ENCODE results near the gene CBX3. TPM values are rescaled to one million over a fixed set of nuclear protein-coding genes. Genes with fewer than 3 reads are reported as not detected.
A peak's percentile ranks its signal among the peaks of the same experiment; 100 is the strongest.

The CBX3 gene
- total RNA-seq, 2 experiments from 2014 or later = 173 to 300 TPM

DNA sequence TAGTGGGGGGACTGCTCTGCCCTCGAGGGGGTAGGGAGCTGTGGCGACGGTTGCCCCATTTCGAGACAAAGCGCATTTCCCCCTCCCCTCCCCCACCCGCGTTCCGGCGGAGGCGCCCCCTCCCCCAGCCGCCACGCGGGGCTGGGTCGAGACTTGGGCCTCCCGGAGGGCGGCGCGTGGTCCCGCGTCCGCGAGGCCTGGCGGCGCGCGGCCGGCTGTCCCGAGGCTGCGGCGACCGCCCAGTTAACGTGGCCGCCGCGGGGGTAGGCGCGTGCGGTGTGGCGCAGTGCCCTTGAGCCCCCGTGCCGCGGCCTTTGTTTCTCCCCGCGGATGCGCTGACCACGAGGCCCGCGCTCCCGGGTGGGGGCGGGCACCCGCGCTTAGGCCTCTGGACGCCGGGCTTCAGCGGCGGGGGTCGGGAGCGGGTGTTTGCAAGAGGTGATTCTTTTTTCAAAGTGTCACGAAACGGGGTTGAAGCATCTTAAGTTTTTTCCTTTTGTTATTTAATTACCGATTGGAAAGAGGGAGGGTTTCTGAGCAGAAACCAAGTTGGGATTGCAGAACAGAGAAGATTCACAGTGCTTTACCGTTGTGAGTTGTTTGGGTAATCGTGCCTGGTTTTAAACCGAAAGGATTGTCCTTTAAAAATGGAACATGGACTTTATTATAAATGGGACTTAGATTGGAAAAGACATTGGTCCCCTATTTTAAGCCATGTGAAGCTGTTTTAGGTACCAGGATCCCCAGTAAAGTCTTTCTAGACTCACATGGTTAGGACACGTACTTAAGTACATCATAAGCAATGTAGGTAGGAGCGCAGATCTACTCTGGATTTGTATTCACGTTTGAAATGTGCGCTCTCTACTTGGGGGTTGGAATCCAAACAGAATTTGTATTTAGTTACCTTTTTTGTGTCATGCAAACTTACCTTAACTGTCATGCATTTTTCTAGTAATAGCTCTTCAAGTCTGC lies 760 bp downstream of the CBX3 start:
- intact Hi-C loops (cut with DNase I, micrococcal nuclease) = loop anchor here (2.0 to 5.0 kb wide), 4 partner anchors 162 to 1630 kb away; partner anchors contain the start of genes PALS2 (in 1 of the 2) and TAX1BP1 (in 1 of the 2)
- DNase-seq = peak; percentile 74
- Mint-ChIP-seq H3K27ac (peak overlapping the region; percentile 93), H3K4me1 (peaks cover 34% of the 10 kb centered on the region), H3K27me3 (no peaks in the 10 kb centered on the region), H3K9me3 (ENCODE audit: low read depth) (no peaks in the 10 kb centered on the region), H3K4me3 (peak overlapping the region; percentile 100), H3K36me3 (ENCODE audit: low read depth) (peaks cover 81% of the 10 kb centered on the region)
- POLR2A ChIA-PET = interaction anchor here (0.7 to 3.2 kb wide), 7 partner anchors 11 to 91 kb away, joined by 4 to 19 read pairs (median 6); partner anchors contain the start of genes NFE2L3 and SNX10
- ATAC-seq = no peak
- CTCF ChIA-PET = interaction anchor here (0.7 to 1.6 kb wide), 6 partner anchors 50 to 309 kb away, joined by 3 to 6 read pairs (median 3); partner anchors contain the start of gene NFE2L3

DNA sequence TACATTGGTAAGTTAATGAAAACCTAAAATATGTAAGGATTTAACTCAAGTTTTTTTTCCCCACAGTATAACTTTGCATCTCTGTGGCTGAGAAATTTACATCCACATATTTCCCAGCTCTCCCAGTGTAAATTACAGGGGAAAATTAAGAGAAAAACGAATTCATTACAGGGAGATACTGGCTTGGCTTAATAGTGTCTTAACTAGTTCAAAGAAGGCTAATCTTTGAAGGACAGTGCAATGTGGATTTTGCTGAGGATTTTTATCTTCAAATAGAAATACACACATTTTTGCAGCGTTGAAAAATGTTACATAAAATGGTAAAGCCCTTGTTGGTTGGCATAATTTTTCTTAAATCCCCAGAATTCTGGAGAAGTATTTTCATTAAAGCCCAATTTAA lies 1.5 kb downstream of the CBX3 start:
- no peak for ATAC-seq

DNA sequence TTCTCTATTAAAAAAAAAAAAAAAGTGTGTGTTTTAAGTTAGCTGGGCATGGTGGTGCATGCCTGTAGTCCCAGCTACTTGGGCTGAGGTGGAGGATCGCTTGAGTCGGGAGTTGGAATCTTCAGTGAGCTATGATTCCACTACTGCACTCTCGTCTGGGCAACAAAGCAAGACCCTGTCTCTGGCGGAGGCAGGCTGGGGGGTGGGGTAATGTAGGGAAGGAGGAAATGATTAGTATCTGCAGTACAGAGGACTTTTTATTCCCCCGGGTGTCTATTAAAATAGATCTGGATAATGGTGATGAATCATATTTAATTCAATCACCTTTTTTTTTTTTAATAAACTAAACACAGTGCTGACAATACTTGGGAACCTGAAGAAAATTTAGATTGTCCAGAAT lies 6.5 kb downstream of the CBX3 start:
- Mint-ChIP-seq H3K9me3 (ENCODE audit: low read depth) (no peaks in the 10 kb centered on the region), H3K4me1 (peaks cover 53% of the 10 kb centered on the region), H3K27ac (peak overlapping the region; percentile 65), H3K4me3 (no peak overlapping the region), H3K36me3 (ENCODE audit: low read depth) (peaks cover 81% of the 10 kb centered on the region), H3K27me3 (no peaks in the 10 kb centered on the region)
- no peak for DNase-seq
- intact Hi-C loops (cut with DNase I, micrococcal nuclease) = no loop called here
- ChIA-PET POLR2A (interaction anchor here (0.6 to 1.1 kb wide), 5 partner anchors 8 to 206 kb away, joined by 3 to 4 read pairs (median 3); no protein-coding TSS in a partner anchor), CTCF (interaction anchor here (0.6 to 1.5 kb wide), 4 partner anchors 10 to 124 kb away, joined by 3 to 6 read pairs (median 3); no protein-coding TSS in a partner anchor)
- no peak for ATAC-seq

More for the DNA sequence above, 1.5 kb downstream of the CBX3 start:
- H3K36me3 Mint-ChIP-seq (ENCODE audit: low read depth) = peaks cover 79% of the 10 kb centered on the region
- intact Hi-C loops (cut with DNase I, micrococcal nuclease) = loop anchor here (2.0 to 5.0 kb wide), 4 partner anchors 162 to 1631 kb away; partner anchors contain the start of genes PALS2 (in 1 of the 2) and TAX1BP1 (in 1 of the 2)
- ChIA-PET CTCF (interaction anchor here (0.8 to 1.2 kb wide), 3 partner anchors 162 to 310 kb away, joined by 3 to 6 read pairs (median 3); no protein-coding TSS in a partner anchor), POLR2A (interaction anchor here (0.7 to 3.2 kb wide), 4 partner anchors 11 to 91 kb away, joined by 4 to 19 read pairs (median 6); partner anchors contain the start of gene SNX10)
- H3K9me3 Mint-ChIP-seq (ENCODE audit: low read depth) = no peaks in the 10 kb centered on the region
- H3K4me3 Mint-ChIP-seq = peak overlapping the region; percentile 74
- H3K27me3 Mint-ChIP-seq = no peaks in the 10 kb centered on the region
- peak overlapping the region; percentile 93 for H3K27ac Mint-ChIP-seq
- peaks cover 38% of the 10 kb centered on the region for H3K4me1 Mint-ChIP-seq
- DNase-seq = no peak

DNA sequence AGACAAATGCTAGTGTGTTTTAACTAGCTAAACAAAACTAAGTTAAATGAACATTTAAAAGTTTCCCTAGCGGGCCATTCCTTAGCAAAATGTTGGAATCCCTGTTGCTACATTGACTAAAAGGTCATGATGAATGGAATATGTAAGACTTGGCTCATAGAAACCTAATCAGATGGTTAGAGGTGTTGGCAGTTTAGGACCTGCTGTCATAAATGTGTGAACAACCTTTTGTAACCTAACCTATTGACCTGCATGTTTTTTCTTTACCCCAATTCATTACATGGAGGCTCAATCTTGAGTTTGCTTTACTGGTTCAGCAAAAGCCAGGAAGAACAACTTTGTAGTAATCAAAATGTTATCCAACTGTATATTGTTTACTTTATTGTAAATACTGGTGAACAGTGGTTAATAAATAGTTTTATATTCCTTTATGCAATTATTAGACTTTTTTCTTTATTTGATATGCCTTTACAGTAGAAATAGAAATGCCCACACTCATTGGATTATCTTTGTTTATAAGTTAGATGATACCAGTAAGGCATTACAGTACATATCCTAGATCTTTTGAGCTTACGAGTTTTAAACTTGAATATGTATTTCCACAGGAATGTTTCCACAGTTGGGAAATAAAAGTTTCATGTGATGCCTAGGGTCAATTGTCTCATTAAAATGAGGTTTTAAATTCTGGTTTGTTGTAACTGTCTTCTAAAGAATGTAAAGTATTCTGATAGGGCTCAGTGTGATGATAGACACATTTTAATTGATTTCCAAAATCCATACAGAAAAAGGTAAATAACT lies 11.6 kb downstream of the CBX3 start:
- H3K4me1 Mint-ChIP-seq = peaks cover 22% of the 10 kb centered on the region

DNA sequence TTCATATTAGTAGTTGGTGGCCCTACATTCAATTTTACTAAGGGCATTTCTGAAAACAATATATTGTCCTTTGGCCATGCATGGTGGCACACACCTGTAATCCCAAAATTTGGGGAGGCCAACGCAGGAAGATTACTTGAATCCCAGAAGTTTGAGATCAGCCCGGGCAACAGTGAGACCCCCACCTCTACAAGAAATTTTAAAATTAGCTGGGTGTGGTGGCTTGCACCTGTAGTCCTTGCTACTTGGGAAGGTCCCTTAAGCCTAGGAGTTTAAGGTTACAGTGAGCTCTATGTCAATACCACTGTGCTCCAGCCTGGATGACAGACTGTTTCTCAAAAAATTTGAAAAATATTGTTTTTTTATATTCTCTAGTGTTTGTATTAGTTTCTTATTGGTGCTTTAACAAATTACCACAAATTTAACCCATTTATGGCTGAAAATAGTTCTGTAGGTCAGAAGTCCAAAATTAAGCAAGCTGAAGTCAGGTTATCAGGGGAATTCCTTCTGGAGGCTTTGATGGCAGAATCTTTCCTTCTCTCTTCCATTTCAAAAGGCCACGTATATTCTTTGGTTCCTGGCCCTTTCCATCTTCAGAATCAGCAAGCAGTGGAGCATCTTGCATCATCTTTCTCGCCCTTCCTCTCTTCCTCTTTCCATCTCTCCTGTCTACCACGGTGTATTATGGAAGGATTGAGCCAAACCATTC lies 12.4 kb downstream of the CBX3 start:
- peaks cover 39% of the 10 kb centered on the region for H3K36me3 Mint-ChIP-seq (ENCODE audit: low read depth)
- intact Hi-C loops (cut with DNase I, micrococcal nuclease) = no loop called here
- ATAC-seq (no peak), DNase-seq (no peak)
- no peaks in the 10 kb centered on the region for H3K9me3 Mint-ChIP-seq (ENCODE audit: low read depth)
- CTCF ChIA-PET = interaction anchor here (1.0 to 1.3 kb wide), 3 partner anchors 9 to 151 kb away, joined by 3 read pairs; no protein-coding TSS in a partner anchor
- no peak overlapping the region for H3K4me3 Mint-ChIP-seq
- POLR2A ChIA-PET = interaction anchor here (0.6 to 1.2 kb wide), 3 partner anchors 9 to 54 kb away, joined by 4 to 8 read pairs (median 5); no protein-coding TSS in a partner anchor
- H3K4me1 Mint-ChIP-seq = peaks cover 21% of the 10 kb centered on the region
- H3K27ac Mint-ChIP-seq = peak overlapping the region; percentile 78
- no peaks in the 10 kb centered on the region for H3K27me3 Mint-ChIP-seq

More for the DNA sequence above, 11.6 kb downstream of the CBX3 start:
- intact Hi-C loops (cut with DNase I, micrococcal nuclease) = no loop called here
- DNase-seq = no peak
- Mint-ChIP-seq H3K4me3 (no peak overlapping the region), H3K36me3 (ENCODE audit: low read depth) (peaks cover 43% of the 10 kb centered on the region), H3K27me3 (no peaks in the 10 kb centered on the region), H3K9me3 (ENCODE audit: low read depth) (no peaks in the 10 kb centered on the region), H3K27ac (no peak overlapping the region)
- CTCF ChIA-PET = interaction anchor here (0.7 kb wide), 1 partner anchor 424 kb away, joined by 3 read pairs; no protein-coding TSS in a partner anchor
- POLR2A ChIA-PET = interaction anchor here (1.2 kb wide), 1 partner anchor 8 kb away, joined by 4 read pairs; no protein-coding TSS in a partner anchor
- no peak for ATAC-seq

DNA sequence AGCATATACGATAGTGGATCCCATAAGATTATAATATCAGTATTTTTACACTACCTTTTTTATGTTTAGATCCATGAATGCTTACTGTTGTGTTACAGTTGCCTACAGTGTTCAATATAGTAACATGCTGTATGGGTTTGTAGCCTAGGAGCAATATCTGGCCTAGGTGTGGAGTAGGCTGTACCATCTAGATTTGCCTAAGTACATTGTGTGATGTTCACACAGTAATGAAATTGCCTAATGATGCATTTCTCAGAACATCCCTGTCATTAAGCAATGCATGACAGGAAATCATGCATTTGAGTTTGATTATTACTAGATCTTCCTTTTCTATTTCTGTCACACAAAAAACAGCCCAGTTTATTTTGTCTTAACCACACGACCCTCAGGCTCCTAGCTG lies 14.5 kb downstream of the CBX3 start:
- Mint-ChIP-seq H3K27ac (no peak overlapping the region), H3K36me3 (ENCODE audit: low read depth) (peaks cover 26% of the 10 kb centered on the region), H3K27me3 (no peaks in the 10 kb centered on the region), H3K4me3 (no peak overlapping the region), H3K9me3 (ENCODE audit: low read depth) (no peaks in the 10 kb centered on the region), H3K4me1 (peaks cover 13% of the 10 kb centered on the region)
- ChIA-PET CTCF (interaction anchor here (0.6 to 1.1 kb wide), 2 partner anchors 12 to 25 kb away, joined by 3 read pairs; no protein-coding TSS in a partner anchor), POLR2A (no interaction called here)
- DNase-seq = no peak
- ATAC-seq = peak; percentile 77
- intact Hi-C loops (cut with DNase I, micrococcal nuclease) = no loop called here

DNA sequence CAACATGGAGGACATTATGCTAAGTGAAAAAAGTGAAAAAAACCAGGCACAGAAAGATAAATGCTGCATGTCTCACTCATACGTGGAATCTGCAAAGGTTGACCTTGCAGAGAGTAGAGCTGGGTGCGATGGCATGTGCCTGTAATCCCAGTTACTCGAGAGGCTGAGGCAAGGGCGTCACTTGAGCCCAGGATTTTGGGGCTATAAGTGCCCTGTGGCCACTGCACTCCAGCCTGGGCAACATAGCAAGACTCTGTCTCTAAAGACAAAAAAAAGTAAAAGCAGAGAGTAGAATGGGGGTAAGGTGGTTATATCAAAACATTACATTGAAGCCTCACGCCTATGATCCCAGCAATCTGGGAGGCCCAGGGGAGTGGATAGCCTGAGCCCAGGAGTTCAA lies 22.8 kb downstream of the CBX3 start:
- no peak overlapping the region for H3K4me3 Mint-ChIP-seq
- intact Hi-C loops (cut with DNase I, micrococcal nuclease) = no loop called here
- no peaks in the 10 kb centered on the region for H3K4me1 Mint-ChIP-seq
- H3K36me3 Mint-ChIP-seq (ENCODE audit: low read depth) = no peaks in the 10 kb centered on the region
- no peak overlapping the region for H3K27ac Mint-ChIP-seq
- ChIA-PET CTCF (no interaction called here), POLR2A (no interaction called here)
- no peak for DNase-seq
- no peak for ATAC-seq
- H3K9me3 Mint-ChIP-seq (ENCODE audit: low read depth) = no peaks in the 10 kb centered on the region
- peaks cover 2% of the 10 kb centered on the region for H3K27me3 Mint-ChIP-seq

DNA sequence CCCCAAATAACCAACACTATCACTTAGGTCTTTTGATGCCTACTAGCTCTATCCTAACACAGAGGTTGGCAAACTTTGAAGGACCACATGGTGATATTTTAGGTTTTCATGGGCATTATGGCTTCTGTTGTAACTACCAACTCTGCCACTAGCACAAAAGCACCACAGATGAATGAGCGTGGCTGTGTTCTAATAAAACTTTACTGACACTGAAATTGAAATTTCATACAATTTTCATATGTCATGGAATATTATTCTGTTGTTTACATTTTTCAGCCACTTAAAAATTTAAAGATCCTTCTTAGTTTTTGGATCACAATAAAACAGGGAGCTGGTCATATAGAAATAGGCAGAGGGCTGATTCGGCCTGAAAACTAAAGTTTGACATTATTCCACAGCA lies 26.4 kb downstream of the CBX3 start:
- ChIA-PET POLR2A (interaction anchor here (0.7 kb wide), 1 partner anchor 372 kb away, joined by 3 read pairs; no protein-coding TSS in a partner anchor), CTCF (interaction anchor here (0.6 kb wide), 1 partner anchor 24 kb away, joined by 7 read pairs; no protein-coding TSS in a partner anchor)
- H3K27ac Mint-ChIP-seq = no peak overlapping the region
- no peaks in the 10 kb centered on the region for H3K36me3 Mint-ChIP-seq (ENCODE audit: low read depth)
- no peaks in the 10 kb centered on the region for H3K9me3 Mint-ChIP-seq (ENCODE audit: low read depth)
- DNase-seq = no peak
- H3K4me1 Mint-ChIP-seq = no peaks in the 10 kb centered on the region
- intact Hi-C loops (cut with DNase I, micrococcal nuclease) = no loop called here
- no peak for ATAC-seq
- peaks cover 2% of the 10 kb centered on the region for H3K27me3 Mint-ChIP-seq
- H3K4me3 Mint-ChIP-seq = no peak overlapping the region

DNA sequence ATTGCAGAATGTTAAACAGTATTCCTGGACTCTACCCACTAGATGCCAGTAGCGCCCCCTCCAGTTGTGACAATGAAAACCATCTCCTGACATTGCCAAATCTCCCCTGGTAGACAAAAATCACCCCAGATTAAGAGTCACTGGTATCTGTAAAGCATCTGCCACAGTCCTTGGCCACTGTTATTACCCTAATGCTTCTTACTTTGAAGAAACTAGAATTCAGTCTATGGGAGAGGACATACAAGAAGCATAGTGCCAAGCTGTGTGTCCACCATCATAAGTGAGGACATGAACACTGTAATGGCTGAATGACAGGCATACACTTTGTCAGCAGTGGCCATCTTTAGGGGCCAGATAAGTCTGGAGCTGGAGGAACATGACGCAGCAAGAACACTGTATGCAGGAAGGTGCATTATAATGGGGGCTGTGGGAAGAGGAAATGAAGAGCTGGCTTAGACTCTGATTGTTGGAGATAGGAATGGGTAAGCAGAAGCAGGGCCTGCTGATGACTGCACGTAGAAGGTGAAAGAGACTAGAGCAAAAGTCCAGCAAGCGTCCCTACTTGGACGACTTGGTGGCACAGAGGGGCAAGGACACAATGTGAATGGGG lies 32.5 kb downstream of the CBX3 start:
- no peaks in the 10 kb centered on the region for H3K9me3 Mint-ChIP-seq (ENCODE audit: low read depth)
- H3K4me1 Mint-ChIP-seq = no peaks in the 10 kb centered on the region
- H3K27me3 Mint-ChIP-seq = no peaks in the 10 kb centered on the region
- ATAC-seq (no peak), DNase-seq (no peak)
- H3K27ac Mint-ChIP-seq = no peak overlapping the region
- H3K4me3 Mint-ChIP-seq = no peak overlapping the region
- intact Hi-C loops (cut with DNase I, micrococcal nuclease) = no loop called here
- CTCF ChIA-PET = interaction anchor here (0.6 to 0.7 kb wide), 2 partner anchors 132 to 144 kb away, joined by 3 to 4 read pairs; no protein-coding TSS in a partner anchor
- POLR2A ChIA-PET = no interaction called here
- no peaks in the 10 kb centered on the region for H3K36me3 Mint-ChIP-seq (ENCODE audit: low read depth)

Data from activated CD4-positive, alpha-beta T cell treated with anti-CD3 and anti-CD28 coated beads for 36 hours (primary cell).